H9 (cell line): ENCODE measurements around the gene KRTAP6-2. TPM values are rescaled to one million over a fixed set of nuclear protein-coding genes. Genes with fewer than 3 reads are reported as not detected.

Experiments
- DNase-seq: peaks from one replicate; pipeline ENCODE4 v3.0.0-alpha.2; 2017
- H2AFZ ChIP-seq: one replicate; pipeline ENCODE4 v1.6.1; 2013; ENCODE audit warnings: mild to moderate bottlenecking, low read length, control low read depth, moderate library complexity
- H2AK5ac ChIP-seq: 2 replicates; pipeline ENCODE4 v1.6.1; 2013; ENCODE audit warnings: low read length, control low read depth, mixed read lengths; ENCODE audit not compliant: insufficient read length
- H2BK120ac ChIP-seq: one replicate; pipeline ENCODE4 v1.6.1; 2013; ENCODE audit warnings: low read depth, mild to moderate bottlenecking, low read length, control low read depth, inconsistent platforms; ENCODE audit not compliant: poor library complexity, severe bottlenecking
- H2BK12ac ChIP-seq: 2 replicates; pipeline ENCODE4 v1.6.1; 2013; ENCODE audit warnings: low read length, control low read depth, mixed read lengths, low read depth; ENCODE audit not compliant: insufficient read length
- H2BK15ac ChIP-seq: 2 replicates; pipeline ENCODE4 v1.6.1; 2013; ENCODE audit warnings: low read depth, low read length, control low read depth
- H2BK20ac ChIP-seq: one replicate; pipeline ENCODE4 v1.6.1; 2013; ENCODE audit warnings: low read depth, mild to moderate bottlenecking, low read length, control low read depth, inconsistent platforms; ENCODE audit not compliant: poor library complexity, severe bottlenecking
- H2BK5ac ChIP-seq: 2 replicates; pipeline ENCODE4 v1.6.1; 2013; ENCODE audit warnings: low read length, control low read depth, mixed read lengths; ENCODE audit not compliant: insufficient read length
- H3K14ac ChIP-seq: 2 replicates; pipeline ENCODE4 v1.6.1; 2013; ENCODE audit warnings: low read length, control low read depth; ENCODE audit not compliant: insufficient read depth
- H3K18ac ChIP-seq: 2 replicates; pipeline ENCODE4 v1.6.1; 2013; ENCODE audit warnings: low read depth, mild to moderate bottlenecking, mixed read lengths, low read length, control low read depth; ENCODE audit not compliant: insufficient read length
- H3K23ac ChIP-seq: 2 replicates; pipeline ENCODE4 v1.6.1; 2013; ENCODE audit warnings: low read length, control low read depth, mixed read lengths, low read depth; ENCODE audit not compliant: insufficient read length
- H3K23me2 ChIP-seq: 2 replicates; pipeline ENCODE4 v1.6.1; 2013; ENCODE audit warnings: low read depth, mild to moderate bottlenecking, mixed read lengths, low read length, control low read depth; ENCODE audit not compliant: insufficient read length, poor library complexity, severe bottlenecking
- H3K27ac ChIP-seq: 2 replicates; pipeline ENCODE4 v1.5.1; 2013; ENCODE audit warnings: low read length, control low read depth, mixed read lengths, low read depth; ENCODE audit not compliant: insufficient read length
- H3K27me3 ChIP-seq: 2 replicates; pipeline ENCODE4 v1.6.1; 2013; ENCODE audit warnings: low read length, control low read depth, inconsistent platforms; ENCODE audit not compliant: insufficient read depth
- H3K4ac ChIP-seq: 2 replicates; pipeline ENCODE4 v1.6.1; 2013; ENCODE audit warnings: low read depth, mild to moderate bottlenecking, control low read depth, inconsistent platforms, low read length, moderate library complexity
- H3K4me1 ChIP-seq: 2 replicates; pipeline ENCODE4 v1.6.1; 2013; ENCODE audit warnings: low read length, control low read depth, inconsistent platforms; ENCODE audit not compliant: insufficient read depth
- H3K4me2 ChIP-seq: 2 replicates; pipeline ENCODE4 v1.6.1; 2013; ENCODE audit warnings: low read length, control low read depth, mixed read lengths; ENCODE audit not compliant: insufficient read length, insufficient read depth
- H3K56ac ChIP-seq: 2 replicates; pipeline ENCODE4 v1.6.1; 2013; ENCODE audit warnings: low read depth, mild to moderate bottlenecking, mixed read lengths, low read length, control low read depth; ENCODE audit not compliant: insufficient read length
- H3K79me1 ChIP-seq: 2 replicates; pipeline ENCODE4 v1.6.1; 2013; ENCODE audit warnings: low read depth, mild to moderate bottlenecking, moderate library complexity, low read length, control low read depth, inconsistent platforms; ENCODE audit not compliant: insufficient read depth, poor library complexity, severe bottlenecking
- H3K79me2 ChIP-seq: 2 replicates; pipeline ENCODE4 v1.6.1; 2013; ENCODE audit warnings: low read length, control low read depth, inconsistent platforms; ENCODE audit not compliant: insufficient read depth
- H3K9ac ChIP-seq: 2 replicates; pipeline ENCODE4 v1.6.1; 2013; ENCODE audit warnings: low read length, control low read depth, mixed read lengths; ENCODE audit not compliant: insufficient read length; ENCODE audit errors: extremely low read depth
- H3K9me3 ChIP-seq: one replicate; pipeline ENCODE4 v1.6.1; 2013; ENCODE audit warnings: low read depth, low read length, inconsistent platforms; ENCODE audit not compliant: control insufficient read depth
- H3T11ph ChIP-seq: one replicate; pipeline ENCODE4 v1.6.1; 2013; ENCODE audit warnings: mild to moderate bottlenecking, low read length, control low read depth, inconsistent platforms
- H4K20me1 ChIP-seq: one replicate; pipeline ENCODE4 v1.6.1; 2013; ENCODE audit not compliant: control insufficient read depth, insufficient read length, insufficient read depth
- H4K5ac ChIP-seq: 2 replicates; pipeline ENCODE4 v1.6.1; 2013; ENCODE audit warnings: low read depth, mild to moderate bottlenecking, mixed read lengths, low read length, control low read depth; ENCODE audit not compliant: insufficient read length
- H4K8ac ChIP-seq: replicated peaks from 2 replicates; pipeline ENCODE4 v1.6.1; 2013; ENCODE audit warnings: low read length, control low read depth, mixed read lengths, low read depth; ENCODE audit not compliant: insufficient read length
- H4K91ac ChIP-seq: 2 replicates; pipeline ENCODE4 v1.6.1; 2013; ENCODE audit warnings: low read depth, mild to moderate bottlenecking, moderate library complexity, mixed read lengths, low read length, control low read depth; ENCODE audit not compliant: insufficient read length
- H3K27ac Mint-ChIP-seq, 3 experiments: 2 replicates in 2 of 3; 3 replicates in 1 of 3; pipeline ENCODE4 v1.8.0; 2020 to 2021; ENCODE audit warnings: mixed read lengths in 3 of 3, mild to moderate bottlenecking in 1 of 3, moderate library complexity in 1 of 3
- H3K27me3 Mint-ChIP-seq: 2 replicates; pipeline ENCODE4 v1.8.0; 2021; ENCODE audit warnings: low read depth, mild to moderate bottlenecking, moderate library complexity, mixed read lengths
- H3K36me3 Mint-ChIP-seq, 3 experiments: 2 replicates in 2 of 3; 3 replicates in 1 of 3; pipeline ENCODE4 v1.8.0; 2020 to 2021; ENCODE audit warnings: low read depth in 3 of 3, mixed read lengths in 3 of 3; ENCODE audit not compliant: insufficient read depth in 1 of 3
- H3K4me1 Mint-ChIP-seq, 2 experiments: 2 replicates each; pipeline ENCODE4 v1.8.0; 2020; ENCODE audit warnings: mixed read lengths in 2 of 2
- H3K4me3 Mint-ChIP-seq, 2 experiments: 2 replicates in 1 of 2; 3 replicates in 1 of 2; pipeline ENCODE4 v1.8.0; 2020 to 2021; ENCODE audit warnings: mild to moderate bottlenecking in 2 of 2, mixed read lengths in 2 of 2, moderate library complexity in 1 of 2
- H3K9me3 Mint-ChIP-seq, 2 experiments: 2 replicates in 1 of 2; 3 replicates in 1 of 2; pipeline ENCODE4 v1.8.0; 2020; ENCODE audit warnings: mild to moderate bottlenecking in 2 of 2, mixed read lengths in 2 of 2, moderate library complexity in 1 of 2
- CTCF ChIP-seq: fragments of 200-600 bp; sonication (generic); conservative IDR thresholded peaks from 3 replicates; pipeline ENCODE4 v1.8.0; 2021; ENCODE audit warnings: antibody characterized with exemption, mild to moderate bottlenecking
- WGBS: extraction: QIAGEN DNeasy Blood & Tissue Kit; methylation state at CpG from one replicate; pipeline ENCODE4 v1.1.7; 2013; ENCODE audit warnings: missing lambda C conversion rate, low lambda C conversion rate, mixed read lengths; ENCODE audit not compliant: insufficient read length; ENCODE audit errors: extremely low coverage; 5-methylcytosine and 5-hydroxymethylcytosine counted together
- total RNA-seq: library from RNA; stranded (reverse); gene quantifications from 2 replicates; pipeline ENCODE4 v1.2.1, GENCODE V29; 2021

Gene KRTAP6-2
- total RNA-seq, 1 experiment from 2014 or later = not detected

- H3K27ac Mint-ChIP-seq = no peak within 1 kb of the TSS; a peak in 1 of 7 replicates
- H3K9ac ChIP-seq = no peak within 1 kb of the TSS
- no peak within 1 kb of the TSS for H2AFZ ChIP-seq
- H3K18ac ChIP-seq = no peak within 1 kb of the TSS
- no peak within 1 kb of the TSS for H2BK15ac ChIP-seq
- H3K9me3 Mint-ChIP-seq = peaks cover 0 to 24% of the 10 kb centered on the region in 2 experiments; a peak in 3 of 5 replicates
- no peak within 1 kb of the TSS for H3K27ac ChIP-seq
- H2BK120ac ChIP-seq = no peak within 1 kb of the TSS
- H4K5ac ChIP-seq = no peak within 1 kb of the TSS
- no peak within 1 kb of the TSS for H3K23ac ChIP-seq
- H3K4ac ChIP-seq = no peak within 1 kb of the TSS
- H3K23me2 ChIP-seq = no peaks in the 10 kb centered on the region
- H4K91ac ChIP-seq = no peak within 1 kb of the TSS
- H2BK20ac ChIP-seq = no peak within 1 kb of the TSS
- no peaks in the 10 kb centered on the region for H3K27me3 ChIP-seq
- no peak within 1 kb of the TSS for H3K4me3 Mint-ChIP-seq
- H3K14ac ChIP-seq = no peak within 1 kb of the TSS
- H3K56ac ChIP-seq = no peak within 1 kb of the TSS
- H3K4me2 ChIP-seq = no peak within 1 kb of the TSS
- H2AK5ac ChIP-seq = no peak within 1 kb of the TSS
- no peaks in the 10 kb centered on the region for H4K20me1 ChIP-seq
- no peak for DNase-seq
- no peak within 1 kb of the TSS for H3T11ph ChIP-seq
- no peaks in the 10 kb centered on the region for H3K79me2 ChIP-seq
- H3K4me1 Mint-ChIP-seq = no peaks in the 10 kb centered on the region
- H4K8ac ChIP-seq = no peak within 1 kb of the TSS
- H2BK12ac ChIP-seq = no peak within 1 kb of the TSS
- WGBS = no CpG with 5 or more reads among the region's 2 CpGs
- H3K4me1 ChIP-seq = no peaks in the 10 kb centered on the region
- H3K9me3 ChIP-seq = no peaks in the 10 kb centered on the region
- peaks cover 0 to 9% (median under 1%) of the 10 kb centered on the region in 3 experiments; a peak in 4 of 7 replicates for H3K36me3 Mint-ChIP-seq
- no peaks in the 10 kb centered on the region; the same call in none of the 2 replicates for H3K27me3 Mint-ChIP-seq
- H3K79me1 ChIP-seq = no peaks in the 10 kb centered on the region
- no peak within 1 kb of the TSS for H2BK5ac ChIP-seq
- no peak for TF ChIP-seq CTCF
These were observed 17.4 kb upstream of the KRTAP6-2 start, which contains the start of gene KRTAP20-1 for GRCh38 chr21:30616125-30616524. Gene KRTAP20-1, plus strand, starts transcription at chr21:30616425. Its CDS starts 30 bp downstream, at chr21:30616455.
